ENCODE measurements around the gene KCNIP3.
"Not testable (repeated sequence)": the region's sequence is repeated elsewhere in the genome, so short reads cannot be mapped to it uniquely, and the experiment has no call there.

The KCNIP3 gene

GRCh38 chr2:95353055-95353575 is 56.0 kb downstream of the KCNIP3 start:
- H3K4me3 ChIP-seq (ENCODE audit: low read length): no peak overlapping the region
- no peak for TF ChIP-seq CTCF (conservative IDR thresholded peaks at IDR 0.05; ENCODE audit: low read depth, low read length)

GRCh38 chr2:95353613-95354468 is 56.7 kb downstream of the KCNIP3 start:
- no peak for TF ChIP-seq CTCF (conservative IDR thresholded peaks at IDR 0.05; ENCODE audit: low read depth, low read length)
- H3K4me3 ChIP-seq (ENCODE audit: low read length): no peak overlapping the region
- DNase-seq (ENCODE audit: low read depth): no peak

More at GRCh38 chr2:95353055-95353575, 56.0 kb downstream of the KCNIP3 start:
- DNase-seq (ENCODE audit: low read depth): no peak

- no peak for DNase-seq (ENCODE audit: low read depth)
- no peak overlapping the region for H3K4me3 ChIP-seq (ENCODE audit: low read length)
- TF ChIP-seq CTCF (conservative IDR thresholded peaks at IDR 0.05; ENCODE audit: low read depth, low read length): no peak
These were observed 57.3 kb downstream of the KCNIP3 start for GRCh38 chr2:95354469-95354901.

GRCh38 chr2:95354925-95355324 is 57.8 kb downstream of the KCNIP3 start:
- no peak for DNase-seq (ENCODE audit: low read depth)
- TF ChIP-seq CTCF (conservative IDR thresholded peaks at IDR 0.05; ENCODE audit: low read depth, low read length): no peak
- no peak overlapping the region for H3K4me3 ChIP-seq (ENCODE audit: low read length)

- H3K4me3 ChIP-seq (ENCODE audit: low read length); DNase-seq (ENCODE audit: low read depth): not testable (repeated sequence)
These were observed 58.3 kb downstream of the KCNIP3 start for GRCh38 chr2:95355486-95355885.

GRCh38 chr2:95356821-95357700 is 59.9 kb downstream of the KCNIP3 start:
- no peak overlapping the region for H3K4me3 ChIP-seq (ENCODE audit: low read length)
- TF ChIP-seq CTCF (conservative IDR thresholded peaks at IDR 0.05; ENCODE audit: low read depth, low read length): no peak
- no peak for DNase-seq (ENCODE audit: low read depth)

GRCh38 chr2:95357717-95358280 is 60.7 kb downstream of the KCNIP3 start:
- DNase-seq (ENCODE audit: low read depth): no peak
- no peak overlapping the region for H3K4me3 ChIP-seq (ENCODE audit: low read length)
- no peak for TF ChIP-seq CTCF (conservative IDR thresholded peaks at IDR 0.05; ENCODE audit: low read depth, low read length)
